Measurements from ENCODE around the gene ACOX3. TPM values are rescaled to one million over a fixed set of nuclear protein-coding genes. Genes with fewer than 3 reads are reported as not detected.

Gene ACOX3
- total RNA-seq, 1 experiment from 2014 or later, result 18.9 TPM

DNA sequence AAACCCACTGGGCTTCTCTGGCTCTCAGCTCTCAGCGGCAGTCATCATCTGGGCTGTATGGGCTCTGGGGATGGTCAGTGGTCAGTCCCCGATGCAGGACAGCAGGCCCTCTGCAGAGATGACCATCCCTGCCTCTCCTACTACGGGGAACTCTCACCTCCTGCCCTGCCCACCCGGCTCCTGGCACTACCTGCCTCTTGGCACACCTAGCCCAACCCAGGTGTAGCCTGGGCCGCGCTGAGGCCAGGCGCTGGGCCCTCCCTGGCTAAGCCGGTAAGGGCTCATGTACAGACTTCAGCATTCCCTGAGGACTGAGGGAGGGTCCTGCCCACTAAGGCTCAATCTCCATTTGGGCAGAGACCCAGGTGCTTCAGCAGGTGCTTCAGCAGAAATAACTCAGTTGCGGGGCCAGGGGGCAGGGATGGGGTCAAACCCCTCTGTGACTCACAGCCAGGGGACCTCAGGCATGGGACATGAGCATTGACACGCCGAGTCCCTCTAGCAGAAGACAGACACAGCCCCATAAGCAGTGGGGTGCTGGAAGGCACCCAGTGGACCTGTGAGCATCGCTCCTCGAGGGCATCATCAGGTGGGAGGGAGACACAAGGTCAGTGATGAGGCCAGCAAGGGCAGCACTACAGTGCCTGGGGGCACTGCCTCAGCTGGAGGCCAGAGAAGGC lies 71.0 kb downstream of the ACOX3 start:
- Histone ChIP-seq H3K4me3 (no peak overlapping the region), H3K27me3 (replicated peaks) (no peaks in the 10 kb centered on the region), H3K4me1 (replicated peaks) (no peaks in the 10 kb centered on the region), H3K9me3 (replicated peaks) (no peaks in the 10 kb centered on the region), H3K27ac (no peak overlapping the region), H3K36me3 (no peaks in the 10 kb centered on the region)
- DNase-seq (ENCODE audit: low read depth in 1 of 2, low spot score in 2 of 2), result no peak

DNA sequence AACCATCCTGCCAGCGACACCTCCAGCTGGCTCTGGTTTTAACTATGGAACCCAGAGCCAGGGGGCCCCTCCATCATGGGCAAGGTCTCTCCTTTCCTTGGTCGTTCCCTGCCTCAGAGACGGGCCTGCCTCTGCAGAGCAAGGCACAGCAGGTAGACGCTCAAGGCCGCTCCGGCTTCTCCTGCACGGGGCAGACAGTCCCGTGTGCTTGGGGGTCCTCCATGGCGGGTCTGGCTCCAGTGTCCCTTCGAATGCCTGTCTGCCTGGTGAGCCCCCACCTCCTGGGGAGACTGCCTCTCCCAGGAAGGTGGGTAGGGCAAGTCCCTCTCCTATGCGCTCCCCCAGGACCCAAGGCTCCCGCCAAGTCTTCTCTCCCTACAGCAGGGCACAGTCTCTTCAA lies 71.5 kb downstream of the ACOX3 start:
- Histone ChIP-seq H3K4me3 (no peak overlapping the region), H3K36me3 (no peaks in the 10 kb centered on the region), H3K27me3 (replicated peaks) (no peaks in the 10 kb centered on the region), H3K4me1 (replicated peaks) (no peaks in the 10 kb centered on the region), H3K9me3 (replicated peaks) (no peaks in the 10 kb centered on the region), H3K27ac (no peak overlapping the region)
- no peak for DNase-seq (ENCODE audit: low read depth in 1 of 2, low spot score in 2 of 2)

DNA sequence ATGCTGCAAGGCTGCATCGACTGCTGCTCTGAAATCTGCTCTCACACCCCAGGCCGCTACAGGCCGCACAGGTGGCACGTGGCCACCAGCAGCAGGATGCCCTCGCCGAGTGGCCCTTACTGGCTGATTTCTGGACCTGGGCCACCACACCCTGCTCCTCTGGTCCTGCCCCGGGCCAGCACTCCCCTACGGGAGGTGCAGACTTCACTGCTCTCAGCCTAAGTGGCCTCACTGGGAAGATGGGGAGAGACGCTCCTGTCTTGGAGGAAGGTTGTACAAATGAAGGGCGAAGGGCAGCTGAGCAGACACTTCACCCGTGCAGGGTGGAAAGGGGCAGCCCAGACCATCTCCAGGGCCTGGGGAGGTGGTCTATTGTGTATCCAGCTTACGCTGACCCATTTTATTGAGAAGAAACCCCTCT lies 72.5 kb downstream of the ACOX3 start:
- Histone ChIP-seq H3K4me3 (no peak overlapping the region), H3K27ac (no peak overlapping the region), H3K27me3 (replicated peaks) (no peaks in the 10 kb centered on the region), H3K4me1 (replicated peaks) (no peaks in the 10 kb centered on the region), H3K9me3 (replicated peaks) (no peaks in the 10 kb centered on the region), H3K36me3 (no peaks in the 10 kb centered on the region)
- no peak for DNase-seq (ENCODE audit: low read depth in 1 of 2, low spot score in 2 of 2)

DNA sequence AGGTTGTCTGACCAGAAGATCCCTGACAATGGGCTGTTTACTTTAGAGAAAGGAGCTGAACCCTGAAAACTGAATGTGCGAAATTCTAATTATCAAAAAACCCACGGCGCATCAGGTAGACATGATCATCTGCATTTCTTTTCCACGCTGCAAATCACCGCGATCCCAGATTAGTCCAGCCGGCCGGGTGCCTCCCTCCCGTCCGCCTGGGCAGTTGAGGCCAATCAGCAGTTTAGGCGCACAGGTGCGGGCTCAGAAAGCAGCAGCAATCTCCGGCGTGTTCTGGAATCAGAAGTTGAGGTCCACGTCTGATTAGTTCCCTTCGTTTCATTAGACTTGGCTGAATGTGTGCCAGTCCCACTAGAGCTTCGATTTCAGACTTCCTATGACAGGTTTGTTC lies 73.9 kb downstream of the ACOX3 start:
- H3K27me3 ChIP-seq (replicated peaks), result no peaks in the 10 kb centered on the region
- DNase-seq (ENCODE audit: low read depth in 1 of 2, low spot score in 2 of 2), result no peak
- no peak overlapping the region for H3K27ac ChIP-seq
- H3K9me3 ChIP-seq (replicated peaks), result no peaks in the 10 kb centered on the region
- no peak overlapping the region for H3K4me3 ChIP-seq
- H3K36me3 ChIP-seq, result no peaks in the 10 kb centered on the region
- no peaks in the 10 kb centered on the region for H3K4me1 ChIP-seq (replicated peaks)

DNA sequence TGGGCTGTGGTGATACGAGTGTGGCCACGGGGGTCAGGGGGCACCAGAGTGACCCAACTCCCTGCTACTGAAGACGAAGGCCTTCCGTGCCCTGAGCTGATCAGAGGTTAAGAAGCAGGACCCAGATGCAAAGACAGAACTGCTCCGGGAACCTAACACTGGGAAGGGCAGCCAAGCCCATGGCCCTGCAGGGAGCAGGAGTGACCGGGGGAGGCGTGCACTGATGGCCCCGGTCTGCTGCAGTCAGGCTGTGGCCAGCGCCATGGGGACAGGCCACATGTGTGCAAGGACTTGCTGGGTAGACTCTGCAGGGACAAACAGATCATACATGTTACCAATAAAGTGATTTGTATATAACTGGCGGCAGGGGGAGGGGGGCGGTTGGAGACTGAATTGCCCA lies 74.6 kb downstream of the ACOX3 start:
- H3K27me3 ChIP-seq (replicated peaks), result no peaks in the 10 kb centered on the region
- no peak for DNase-seq (ENCODE audit: low read depth in 1 of 2, low spot score in 2 of 2)
- no peaks in the 10 kb centered on the region for H3K4me1 ChIP-seq (replicated peaks)
- no peaks in the 10 kb centered on the region for H3K36me3 ChIP-seq
- no peak overlapping the region for H3K4me3 ChIP-seq
- H3K27ac ChIP-seq, result no peak overlapping the region
- H3K9me3 ChIP-seq (replicated peaks), result no peaks in the 10 kb centered on the region

DNA sequence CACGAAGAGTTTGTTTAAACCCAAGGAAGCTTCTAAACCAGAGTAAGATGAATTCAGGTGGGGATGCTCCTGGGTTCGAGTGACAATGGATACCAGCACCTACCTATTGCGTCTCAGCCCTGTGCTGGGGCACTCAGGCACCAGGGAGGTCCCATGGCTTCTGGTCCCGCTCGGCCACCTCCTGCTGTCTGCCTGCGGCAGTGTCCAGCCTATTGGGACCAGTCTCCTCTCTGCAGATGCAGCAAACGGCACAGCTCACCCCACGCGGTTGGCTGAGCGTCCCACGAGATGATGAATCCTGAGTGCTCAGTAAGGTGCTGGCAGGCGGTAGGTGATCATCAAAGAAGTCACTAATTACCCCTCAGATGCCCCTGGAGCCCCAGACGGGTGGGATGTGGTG lies 75.2 kb downstream of the ACOX3 start:
- H3K4me3 ChIP-seq, result no peak overlapping the region
- no peaks in the 10 kb centered on the region for H3K4me1 ChIP-seq (replicated peaks)
- DNase-seq (ENCODE audit: low read depth in 1 of 2, low spot score in 2 of 2), result no peak
- no peaks in the 10 kb centered on the region for H3K36me3 ChIP-seq
- no peak overlapping the region for H3K27ac ChIP-seq
- no peaks in the 10 kb centered on the region for H3K9me3 ChIP-seq (replicated peaks)
- no peaks in the 10 kb centered on the region for H3K27me3 ChIP-seq (replicated peaks)

DNA sequence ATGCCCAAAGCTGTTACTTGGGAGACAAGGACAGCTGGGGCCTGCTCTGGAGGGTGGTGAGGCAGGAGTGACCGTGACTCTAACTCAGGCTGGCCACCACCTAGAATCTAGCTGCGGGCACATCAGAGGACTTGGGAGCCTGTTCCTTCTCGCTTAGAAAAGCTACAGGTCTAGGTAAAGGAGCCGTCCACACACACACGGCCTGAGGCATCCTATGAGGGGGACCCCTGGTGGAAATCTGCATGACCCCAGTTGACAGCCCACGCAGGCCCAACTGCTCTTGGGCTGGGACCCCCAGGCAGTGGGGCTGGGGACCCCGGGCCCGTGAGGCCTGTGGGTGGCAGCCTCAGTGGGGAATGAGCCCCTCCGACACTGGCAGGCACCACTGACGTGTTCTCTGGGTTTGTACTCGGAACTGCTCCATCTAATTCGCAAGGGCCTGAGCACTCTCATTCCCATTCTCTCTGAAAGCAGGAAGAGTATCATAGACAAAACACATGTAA lies 75.6 kb downstream of the ACOX3 start:
- no peaks in the 10 kb centered on the region for H3K36me3 ChIP-seq
- no peaks in the 10 kb centered on the region for H3K9me3 ChIP-seq (replicated peaks)
- H3K27me3 ChIP-seq (replicated peaks), result no peaks in the 10 kb centered on the region
- no peak for DNase-seq (ENCODE audit: low read depth in 1 of 2, low spot score in 2 of 2)
- no peaks in the 10 kb centered on the region for H3K4me1 ChIP-seq (replicated peaks)
- H3K27ac ChIP-seq, result no peak overlapping the region
- no peak overlapping the region for H3K4me3 ChIP-seq

DNA sequence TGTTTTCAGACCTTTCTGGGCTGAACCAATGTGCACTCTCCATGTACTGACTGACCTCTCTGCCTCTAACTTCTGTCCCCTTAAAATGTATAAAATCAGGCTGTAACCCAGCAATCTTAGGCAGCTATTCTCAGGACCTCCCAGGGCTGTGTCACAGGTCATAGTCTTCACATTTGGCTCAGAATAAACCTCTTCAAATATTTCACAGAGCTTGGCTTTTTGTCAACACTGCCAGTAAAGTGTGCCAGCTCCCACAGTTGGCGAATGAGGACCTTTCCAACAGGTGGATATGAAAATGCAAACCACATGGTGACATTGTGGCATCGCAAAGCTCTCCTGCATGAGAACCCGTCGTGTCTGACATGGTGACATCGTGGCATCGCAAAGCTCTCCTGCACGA lies 76.4 kb downstream of the ACOX3 start:
- H3K27ac ChIP-seq, result no peak overlapping the region
- H3K27me3 ChIP-seq (replicated peaks), result no peaks in the 10 kb centered on the region
- H3K36me3 ChIP-seq, result no peaks in the 10 kb centered on the region
- DNase-seq (ENCODE audit: low read depth in 1 of 2, low spot score in 2 of 2), result no peak
- no peak overlapping the region for H3K4me3 ChIP-seq
- no peaks in the 10 kb centered on the region for H3K9me3 ChIP-seq (replicated peaks)
- H3K4me1 ChIP-seq (replicated peaks), result no peaks in the 10 kb centered on the region

DNA sequence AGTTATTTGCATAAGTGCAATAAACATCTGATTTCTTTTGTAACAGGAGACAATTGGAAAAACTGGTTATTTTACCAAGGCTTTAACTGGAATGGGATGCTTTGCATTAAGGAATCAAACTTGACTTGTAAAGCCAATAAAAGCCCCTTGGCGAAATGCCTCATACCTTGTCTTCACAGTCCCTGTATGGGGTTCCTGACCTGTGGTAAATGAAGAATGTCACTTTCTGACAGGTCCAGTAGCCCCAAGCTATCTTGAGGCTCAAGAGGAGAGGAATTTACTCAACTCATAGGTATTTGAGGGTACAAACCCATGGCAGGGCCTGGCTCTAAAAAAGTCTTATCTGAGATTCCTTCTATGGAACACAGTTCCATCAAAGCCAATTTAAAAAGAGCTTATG lies 78.0 kb downstream of the ACOX3 start:
- Histone ChIP-seq H3K27ac (no peak overlapping the region), H3K27me3 (replicated peaks) (no peaks in the 10 kb centered on the region), H3K4me3 (no peak overlapping the region), H3K36me3 (no peaks in the 10 kb centered on the region), H3K9me3 (replicated peaks) (no peaks in the 10 kb centered on the region), H3K4me1 (replicated peaks) (no peaks in the 10 kb centered on the region)
- no peak for DNase-seq (ENCODE audit: low read depth in 1 of 2, low spot score in 2 of 2)

DNA sequence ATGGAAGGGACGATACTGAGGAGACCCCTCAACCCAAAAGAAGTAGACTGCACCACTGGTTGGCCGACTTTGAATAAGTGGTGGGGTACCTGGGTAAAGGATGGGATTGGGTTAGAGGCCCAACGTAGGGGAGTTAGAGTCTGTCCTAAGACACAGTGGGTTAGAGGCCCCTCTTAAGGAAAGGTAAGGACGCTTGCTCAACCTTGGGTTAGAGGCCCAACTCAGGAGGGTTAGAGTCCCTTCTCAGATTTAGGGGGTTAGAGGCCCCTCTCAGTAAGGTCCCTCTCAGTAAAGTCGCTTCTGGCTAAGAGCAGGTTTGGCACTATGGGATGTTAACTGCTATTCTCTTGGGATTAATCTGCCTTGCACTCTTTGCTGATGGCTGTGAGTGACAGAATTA lies 81.3 kb downstream of the ACOX3 start:
- H3K27me3 ChIP-seq (replicated peaks), result no peaks in the 10 kb centered on the region
- H3K36me3 ChIP-seq, result no peaks in the 10 kb centered on the region
- no peaks in the 10 kb centered on the region for H3K9me3 ChIP-seq (replicated peaks)

DNA sequence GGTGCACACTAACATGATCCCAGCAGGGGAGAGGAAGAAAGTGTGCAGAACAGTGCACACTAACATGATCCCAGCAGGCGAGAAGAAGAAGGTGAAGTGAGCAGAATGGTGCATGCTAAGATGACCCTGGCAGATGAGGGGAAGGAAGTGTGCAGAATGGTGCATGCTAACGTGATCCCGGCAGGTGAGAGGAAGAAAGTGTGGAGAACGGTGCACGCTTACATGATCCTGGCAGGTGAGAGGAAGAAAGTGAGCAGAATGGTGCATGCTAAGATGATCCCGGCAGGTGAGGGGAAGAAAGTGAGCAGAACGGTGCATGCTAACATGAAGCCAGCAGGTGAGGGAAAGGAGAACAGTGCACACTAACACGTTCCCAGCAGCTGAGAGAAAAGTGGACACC lies 83.7 kb downstream of the ACOX3 start:
- no peak overlapping the region for H3K27ac ChIP-seq
- H3K4me3 ChIP-seq, result no peak overlapping the region
- no peaks in the 10 kb centered on the region for H3K36me3 ChIP-seq
- H3K27me3 ChIP-seq (replicated peaks), result no peaks in the 10 kb centered on the region
- DNase-seq (ENCODE audit: low read depth in 1 of 2, low spot score in 2 of 2), result no peak
- no peaks in the 10 kb centered on the region for H3K4me1 ChIP-seq (replicated peaks)
- no peaks in the 10 kb centered on the region for H3K9me3 ChIP-seq (replicated peaks)

More for the DNA sequence above, 81.3 kb downstream of the ACOX3 start:
- H3K27ac ChIP-seq, result no peak overlapping the region
- no peak overlapping the region for H3K4me3 ChIP-seq
- no peaks in the 10 kb centered on the region for H3K4me1 ChIP-seq (replicated peaks)
- no peak for DNase-seq (ENCODE audit: low read depth in 1 of 2, low spot score in 2 of 2)

DNA sequence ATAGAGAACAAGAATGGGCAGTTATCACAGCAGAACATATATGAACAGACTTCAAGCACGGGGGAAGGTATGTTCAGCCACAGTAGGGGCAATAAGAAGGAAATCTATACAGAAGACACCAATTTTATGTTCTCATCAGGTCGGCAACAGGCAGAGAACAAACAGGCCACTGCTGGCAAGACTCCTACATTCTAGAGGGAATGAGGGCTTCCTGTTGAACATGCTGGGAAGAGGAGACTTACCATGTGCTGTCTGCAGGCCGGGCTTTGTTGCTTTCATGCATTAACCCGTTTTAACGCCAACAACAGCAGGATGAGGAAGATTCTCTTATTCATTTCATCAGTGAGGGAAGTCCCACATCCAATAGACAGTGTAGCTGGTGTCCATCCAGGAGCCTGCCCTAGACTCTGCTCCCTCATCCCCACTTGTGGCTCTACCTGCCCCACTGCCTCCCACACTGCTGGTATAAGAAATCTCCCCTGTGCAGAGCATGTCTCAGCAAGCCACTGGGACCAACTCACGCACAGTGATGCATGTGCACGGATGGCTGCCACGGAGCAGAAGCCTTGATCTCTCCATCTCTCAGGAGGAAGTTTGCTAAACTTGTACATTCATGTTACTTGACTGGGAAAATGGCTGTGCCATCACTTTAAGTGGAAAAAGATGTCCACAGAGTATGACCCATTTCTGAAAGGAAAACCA lies 84.5 kb downstream of the ACOX3 start:
- no peaks in the 10 kb centered on the region for H3K9me3 ChIP-seq (replicated peaks)
- DNase-seq (ENCODE audit: low read depth in 1 of 2, low spot score in 2 of 2), result no peak
- H3K27ac ChIP-seq, result no peak overlapping the region
- H3K36me3 ChIP-seq, result no peaks in the 10 kb centered on the region
- no peaks in the 10 kb centered on the region for H3K27me3 ChIP-seq (replicated peaks)
- no peak overlapping the region for H3K4me3 ChIP-seq
- H3K4me1 ChIP-seq (replicated peaks), result no peaks in the 10 kb centered on the region

DNA sequence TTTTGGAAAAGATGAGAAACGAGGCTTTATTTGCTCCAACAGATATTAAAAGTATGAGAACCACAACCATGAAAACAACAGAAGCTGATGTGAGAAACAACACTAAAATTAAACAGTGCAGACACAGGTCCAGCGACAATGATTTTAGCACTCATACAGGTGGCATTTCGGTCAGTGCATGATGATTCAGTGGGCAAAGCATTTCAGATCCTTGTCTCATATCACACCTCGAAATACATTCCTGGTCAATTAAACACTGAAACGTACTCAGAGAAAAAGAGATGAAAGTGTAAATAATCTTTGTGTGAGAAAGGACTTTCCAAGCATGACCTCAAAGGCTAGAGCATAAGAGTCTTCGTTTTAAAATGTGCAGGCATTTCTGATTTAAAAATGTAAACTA lies 85.2 kb downstream of the ACOX3 start:
- Histone ChIP-seq H3K9me3 (replicated peaks) (no peaks in the 10 kb centered on the region), H3K4me3 (no peak overlapping the region), H3K4me1 (replicated peaks) (no peaks in the 10 kb centered on the region), H3K27me3 (replicated peaks) (no peaks in the 10 kb centered on the region), H3K36me3 (no peaks in the 10 kb centered on the region), H3K27ac (no peak overlapping the region)
- DNase-seq (ENCODE audit: low read depth in 1 of 2, low spot score in 2 of 2), result no peak

DNA sequence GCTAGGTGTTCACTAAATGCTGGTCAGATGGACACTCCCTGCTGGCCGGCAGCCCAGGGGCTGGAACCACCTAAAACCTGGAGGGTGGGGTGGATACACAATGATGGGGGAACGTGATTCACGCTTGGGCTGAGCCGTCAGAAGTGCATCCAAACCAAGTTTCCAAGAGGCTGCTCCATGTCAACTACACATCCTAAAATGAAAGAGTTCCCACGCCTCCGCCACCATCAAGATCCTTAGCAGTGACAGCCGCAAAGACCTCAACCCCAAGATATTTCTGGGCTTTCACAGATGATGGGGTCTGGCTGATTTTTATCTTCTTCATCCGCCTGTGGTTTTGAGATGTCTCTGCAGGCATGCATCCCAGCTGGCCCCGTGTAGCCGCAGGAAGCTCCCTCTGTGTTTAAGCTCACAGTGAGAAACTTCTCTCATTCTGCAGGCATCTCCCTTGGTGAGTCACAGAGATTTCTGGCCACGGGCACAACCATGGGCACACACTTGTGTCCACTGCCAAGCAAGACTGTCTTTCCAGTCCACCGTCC lies 86.5 kb downstream of the ACOX3 start:
- H3K4me3 ChIP-seq, result no peak overlapping the region
- no peak for DNase-seq (ENCODE audit: low read depth in 1 of 2, low spot score in 2 of 2)
- no peak overlapping the region for H3K27ac ChIP-seq
- no peaks in the 10 kb centered on the region for H3K27me3 ChIP-seq (replicated peaks)
- no peaks in the 10 kb centered on the region for H3K4me1 ChIP-seq (replicated peaks)
- H3K36me3 ChIP-seq, result no peaks in the 10 kb centered on the region
- H3K9me3 ChIP-seq (replicated peaks), result no peaks in the 10 kb centered on the region
